CD4-positive, alpha-beta T cell (primary cell): ENCODE data around the gene KLK2. TPM values are rescaled to one million over a fixed set of nuclear protein-coding genes. Genes with fewer than 3 reads are reported as not detected.

Source experiments
- ATAC-seq: fragments of 200-7000 bp; cut with Tn5 transposase; one replicate; pipeline ENCODE4 v1.10.0; 2022; ENCODE audit warnings: mild to moderate bottlenecking; ENCODE audit not compliant: poor library complexity
- CTCF ChIA-PET: fragments of 350-600 bp; sonication (Branson Sonifier 250); formaldehyde crosslinking; loops from one replicate; lab custom pipeline; 2021; ENCODE audit warnings: antibody characterized with exemption, inconsistent platforms; lab: Charles Lee
- POLR2A ChIA-PET: fragments of 350-600 bp; sonication (Branson Sonifier 250); formaldehyde crosslinking; loops from one replicate; lab custom pipeline; 2021; ENCODE audit warnings: antibody characterized with exemption, inconsistent platforms; lab: Charles Lee
- DNase-seq, 14 experiments: peaks; one replicate each; pipeline ENCODE4 v3.0.0-alpha.2; 2013 to 2020; ENCODE audit warnings: mixed read lengths in 2 of 14
- H3K27ac ChIP-seq, 2 donors: one replicate each; pipeline versions ENCODE4 v1.5.1 to v1.7.0; 2013; ENCODE audit warnings: low read length in 2 of 2, low read depth in 1 of 2, mild to moderate bottlenecking in 1 of 2
- H3K27me3 ChIP-seq, 2 experiments: 1 replicate in 1 of 2; 2 replicates in 1 of 2; pipeline versions ENCODE4 v1.6.1 to v1.7.0; 2013; ENCODE audit warnings: low read length in 2 of 2, control low read depth in 1 of 2, mild to moderate bottlenecking in 1 of 2, moderate library complexity in 1 of 2; ENCODE audit not compliant: insufficient read depth in 2 of 2, control insufficient read depth in 1 of 2
- H3K36me3 ChIP-seq: one replicate; pipeline ENCODE4 v1.6.1; 2013; ENCODE audit warnings: low read length, control low read depth; ENCODE audit not compliant: insufficient read depth
- H3K4me1 ChIP-seq: one replicate; pipeline ENCODE4 v1.6.1; 2013; ENCODE audit warnings: low read length, control low read depth; ENCODE audit not compliant: insufficient read depth
- H3K4me3 ChIP-seq: one replicate; pipeline ENCODE4 v1.5.1; 2013; ENCODE audit warnings: mild to moderate bottlenecking, low read length, moderate library complexity
- H3K9me3 ChIP-seq, 2 experiments: 1 replicate in 1 of 2; 2 replicates in 1 of 2; pipeline versions ENCODE4 v1.6.1 to v1.7.0; 2013; ENCODE audit warnings: low read length in 2 of 2, mild to moderate bottlenecking in 2 of 2, control low read depth in 1 of 2, moderate library complexity in 1 of 2; ENCODE audit not compliant: control insufficient read depth in 1 of 2, insufficient read depth in 1 of 2
- H3K27ac Mint-ChIP-seq: one replicate; pipeline ENCODE4 v1.8.0; 2020; ENCODE audit warnings: mixed read lengths
- H3K27me3 Mint-ChIP-seq: one replicate; pipeline ENCODE4 v1.8.0; 2021; ENCODE audit warnings: mixed read lengths
- H3K36me3 Mint-ChIP-seq: one replicate; pipeline ENCODE4 v1.8.0; 2021; ENCODE audit warnings: low read depth, mixed read lengths
- H3K4me1 Mint-ChIP-seq: one replicate; pipeline ENCODE4 v1.8.0; 2021; ENCODE audit warnings: low read depth, mixed read lengths
- H3K4me3 Mint-ChIP-seq: one replicate; pipeline ENCODE4 v1.8.0; 2020; ENCODE audit warnings: mild to moderate bottlenecking, mixed read lengths
- H3K9me3 Mint-ChIP-seq: one replicate; pipeline ENCODE4 v1.8.0; 2020; ENCODE audit warnings: mixed read lengths
- intact Hi-C, 2 experiments: fragments of 100-400 bp; cut with DNase I in 1 of 2; cut with micrococcal nuclease in 1 of 2; formaldehyde crosslinking; loops; one replicate each; pipeline versions ENCODE4 v1.15.1 to v1.9.0; 2023 to 2025; cut with DNase I, micrococcal nuclease
- total RNA-seq, 174 experiments: library from RNA in 2 of 174; stranded (reverse) in 2 of 174; gene quantifications; one replicate each; pipeline ENCODE4 v1.2.3 and lab custom pipeline; 2021 to 2026
- TF ChIP-seq, protein P1 (sequence below): fragments of 200-600 bp; IDR thresholded peaks from one replicate; pipeline ENCODE4 v1.8.0; 2022; ENCODE audit warnings: antibody characterized with exemption, mild to moderate bottlenecking

KLK2 gene
- total RNA-seq, 2 experiments from 2014 or later: not detected

DNA sequence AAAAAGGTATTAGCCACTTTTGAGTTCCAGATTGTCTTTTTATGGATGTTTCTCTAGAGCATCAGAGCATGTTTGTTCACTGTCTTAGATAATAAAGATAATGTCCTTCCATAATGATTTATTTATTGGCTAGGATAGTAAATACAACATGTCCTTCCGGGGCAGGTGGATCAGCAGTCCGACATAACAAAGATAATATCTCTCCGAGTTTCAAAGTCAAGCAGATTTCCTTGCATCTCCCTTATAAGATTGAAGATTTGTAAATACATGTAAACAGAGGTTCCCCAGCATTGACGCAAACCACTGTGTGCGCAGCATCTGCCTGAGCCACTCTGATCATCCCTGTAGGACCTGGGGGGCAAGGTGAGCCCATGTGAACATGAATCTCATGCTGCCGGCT, 31.1 kb upstream of the KLK2 start:
- TF ChIP-seq, protein P1, sequence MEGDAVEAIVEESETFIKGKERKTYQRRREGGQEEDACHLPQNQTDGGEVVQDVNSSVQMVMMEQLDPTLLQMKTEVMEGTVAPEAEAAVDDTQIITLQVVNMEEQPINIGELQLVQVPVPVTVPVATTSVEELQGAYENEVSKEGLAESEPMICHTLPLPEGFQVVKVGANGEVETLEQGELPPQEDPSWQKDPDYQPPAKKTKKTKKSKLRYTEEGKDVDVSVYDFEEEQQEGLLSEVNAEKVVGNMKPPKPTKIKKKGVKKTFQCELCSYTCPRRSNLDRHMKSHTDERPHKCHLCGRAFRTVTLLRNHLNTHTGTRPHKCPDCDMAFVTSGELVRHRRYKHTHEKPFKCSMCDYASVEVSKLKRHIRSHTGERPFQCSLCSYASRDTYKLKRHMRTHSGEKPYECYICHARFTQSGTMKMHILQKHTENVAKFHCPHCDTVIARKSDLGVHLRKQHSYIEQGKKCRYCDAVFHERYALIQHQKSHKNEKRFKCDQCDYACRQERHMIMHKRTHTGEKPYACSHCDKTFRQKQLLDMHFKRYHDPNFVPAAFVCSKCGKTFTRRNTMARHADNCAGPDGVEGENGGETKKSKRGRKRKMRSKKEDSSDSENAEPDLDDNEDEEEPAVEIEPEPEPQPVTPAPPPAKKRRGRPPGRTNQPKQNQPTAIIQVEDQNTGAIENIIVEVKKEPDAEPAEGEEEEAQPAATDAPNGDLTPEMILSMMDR: no peak
- no peaks in the 10 kb centered on the region for H3K36me3 ChIP-seq
- H3K9me3 ChIP-seq: peaks cover 15 to 23% of the 10 kb centered on the region in 2 experiments
- H3K36me3 Mint-ChIP-seq: no peaks in the 10 kb centered on the region
- no peak overlapping the region for H3K27ac ChIP-seq
- no peak for DNase-seq
- ATAC-seq: no peak
- peaks cover 48% of the 10 kb centered on the region for H3K27me3 Mint-ChIP-seq
- peaks cover 0 to 5% of the 10 kb centered on the region in 2 experiments for H3K27me3 ChIP-seq
- peaks cover 2% of the 10 kb centered on the region for H3K9me3 Mint-ChIP-seq
- no peak overlapping the region for H3K4me3 ChIP-seq
- ChIA-PET POLR2A (no interaction called here), CTCF (no interaction called here)
- no peak overlapping the region for H3K27ac Mint-ChIP-seq
- H3K4me1 Mint-ChIP-seq: no peaks in the 10 kb centered on the region
- intact Hi-C loops: no loop called here
- no peaks in the 10 kb centered on the region for H3K4me1 ChIP-seq
- H3K4me3 Mint-ChIP-seq: no peak overlapping the region

DNA sequence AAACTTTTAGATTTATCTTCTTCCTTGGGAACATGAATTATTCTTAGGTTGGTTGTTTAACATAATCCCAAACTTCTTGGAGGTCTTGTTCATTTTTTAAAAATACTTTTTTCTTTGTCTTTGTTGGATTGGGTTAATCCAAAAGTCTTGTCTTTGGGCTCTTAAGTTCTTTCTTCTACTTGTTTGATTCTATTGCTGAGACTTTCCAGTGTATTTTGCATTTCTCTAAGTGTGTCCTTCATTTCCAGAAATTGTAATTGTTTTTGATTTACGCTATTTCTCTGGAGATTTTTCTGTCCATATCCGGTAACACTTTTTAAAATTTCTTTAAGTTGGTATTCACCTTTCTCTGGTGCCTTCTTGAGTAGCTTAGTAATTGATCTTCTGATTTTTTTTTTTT, 30.0 kb upstream of the KLK2 start:
- DNase-seq (no peak), ATAC-seq (no peak)
- Histone ChIP-seq H3K9me3 (peaks cover 15 to 23% of the 10 kb centered on the region in 2 experiments), H3K36me3 (no peaks in the 10 kb centered on the region), H3K27me3 (peaks cover 0 to 6% of the 10 kb centered on the region in 2 experiments), H3K4me1 (no peaks in the 10 kb centered on the region), H3K27ac (no peak overlapping the region), H3K4me3 (no peak overlapping the region)
- CTCF ChIA-PET: no interaction called here
- H3K27me3 Mint-ChIP-seq: peaks cover 40% of the 10 kb centered on the region
- TF ChIP-seq, protein P1: no peak
- no peaks in the 10 kb centered on the region for H3K4me1 Mint-ChIP-seq
- POLR2A ChIA-PET: no interaction called here
- intact Hi-C loops: no loop called here
- H3K27ac Mint-ChIP-seq: no peak overlapping the region
- peaks cover 2% of the 10 kb centered on the region for H3K9me3 Mint-ChIP-seq
- H3K36me3 Mint-ChIP-seq: no peaks in the 10 kb centered on the region
- no peak overlapping the region for H3K4me3 Mint-ChIP-seq

DNA sequence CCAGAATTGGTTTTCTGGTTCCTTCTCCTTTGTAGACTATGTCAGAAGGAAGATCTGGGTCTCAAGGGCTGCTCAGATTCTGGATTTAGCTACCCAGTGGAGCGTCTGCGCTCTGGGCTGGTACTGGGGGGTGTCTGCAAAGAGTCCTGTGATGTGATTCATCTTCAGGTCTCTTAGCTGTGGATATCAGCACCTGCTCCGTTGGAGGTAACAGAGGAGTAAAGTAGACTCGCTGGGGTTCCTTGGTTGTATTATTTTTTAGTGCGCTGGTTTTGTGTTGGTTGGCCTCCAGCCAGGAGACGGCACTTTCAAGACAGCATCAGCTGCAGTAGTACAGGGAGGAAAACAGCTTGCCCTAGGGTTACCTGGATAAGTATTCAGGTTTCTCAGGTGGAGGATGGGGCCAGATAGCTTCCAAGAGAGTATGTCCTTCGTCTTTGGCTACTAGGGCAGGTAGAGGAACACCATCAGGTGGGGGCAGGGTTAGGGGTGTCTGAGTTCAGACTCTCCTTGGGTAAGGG, 29.5 kb upstream of the KLK2 start:
- TF ChIP-seq, protein P1: no peak
- DNase-seq (no peak), ATAC-seq (no peak)
- H3K27ac Mint-ChIP-seq: no peak overlapping the region
- H3K27me3 Mint-ChIP-seq: peaks cover 43% of the 10 kb centered on the region
- H3K4me3 ChIP-seq: no peak overlapping the region
- H3K27ac ChIP-seq: no peak overlapping the region
- ChIA-PET POLR2A (no interaction called here), CTCF (no interaction called here)
- peaks cover 15 to 23% of the 10 kb centered on the region in 2 experiments for H3K9me3 ChIP-seq
- H3K4me3 Mint-ChIP-seq: no peak overlapping the region
- H3K27me3 ChIP-seq: peaks cover 0 to 8% of the 10 kb centered on the region in 2 experiments
- H3K4me1 Mint-ChIP-seq: no peaks in the 10 kb centered on the region
- no peaks in the 10 kb centered on the region for H3K4me1 ChIP-seq
- intact Hi-C loops: no loop called here
- H3K36me3 ChIP-seq: no peaks in the 10 kb centered on the region
- H3K36me3 Mint-ChIP-seq: no peaks in the 10 kb centered on the region
- H3K9me3 Mint-ChIP-seq: peaks cover 2% of the 10 kb centered on the region
